ENCODE measurements around the gene SRGN.

The SRGN gene

GRCh38 chr10:69142983-69143382, 55.1 kb downstream of the SRGN start:
- DNase-seq = no peak

- no peak for DNase-seq
Observed at GRCh38 chr10:69145329-69145728, 57.4 kb downstream of the SRGN start.

DNA sequence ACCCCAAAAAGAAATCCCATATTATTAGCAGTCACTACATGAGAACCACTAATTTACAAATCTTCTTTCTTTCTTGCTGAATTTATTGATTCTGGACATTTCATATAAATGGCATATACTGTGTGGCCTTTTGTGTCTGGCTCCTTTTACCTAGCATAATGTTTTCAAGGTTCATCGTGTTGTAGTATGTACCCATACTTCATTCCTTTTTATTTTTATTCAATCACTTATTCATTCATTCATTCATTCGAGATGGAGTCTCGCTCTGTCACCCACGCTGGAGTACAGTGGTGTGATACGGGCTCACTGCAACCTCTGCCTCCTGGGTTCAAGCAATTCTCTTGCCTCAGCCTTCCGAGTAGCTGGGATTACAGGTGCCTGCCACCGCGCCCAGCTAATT, 58.0 kb downstream of the SRGN start:
- DNase-seq = no peak

GRCh38 chr10:69146759-69147158, 58.9 kb downstream of the SRGN start:
- DNase-seq = peak; percentile 1 to 19 (median 11)

DNA sequence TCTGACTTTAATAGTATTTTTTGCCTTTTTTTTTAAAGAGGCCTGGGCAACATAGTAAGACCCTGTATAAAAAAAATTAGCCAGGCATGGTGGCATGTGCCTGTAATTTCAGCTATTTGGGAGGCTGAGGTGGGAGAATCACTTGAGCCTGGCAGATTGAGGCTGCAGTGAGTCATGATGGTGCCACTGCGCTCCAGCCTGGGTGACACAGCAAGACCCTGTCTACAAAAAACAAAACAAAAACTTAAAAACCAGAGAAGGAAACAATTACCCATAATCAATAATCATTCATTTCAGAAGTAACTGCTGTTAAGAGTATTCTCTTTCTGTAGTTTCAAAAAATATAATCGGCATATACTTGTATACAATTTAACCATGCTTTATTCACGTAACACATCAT, 64.1 kb downstream of the SRGN start:
- no peak for DNase-seq

GRCh38 chr10:69153227-69153626, 65.3 kb downstream of the SRGN start:
- no peak for DNase-seq
